GM12872 (cell line): ENCODE results near the gene HBP1.

Experiments used
- TF ChIP-seq, protein P1 (sequence below): IDR thresholded peaks from 3 replicates; pipeline ENCODE4 v1.5.1; 2011; ENCODE audit warnings: low read depth, mild to moderate bottlenecking, low read length, moderate library complexity; ENCODE audit not compliant: insufficient read depth

Gene HBP1

DNA sequence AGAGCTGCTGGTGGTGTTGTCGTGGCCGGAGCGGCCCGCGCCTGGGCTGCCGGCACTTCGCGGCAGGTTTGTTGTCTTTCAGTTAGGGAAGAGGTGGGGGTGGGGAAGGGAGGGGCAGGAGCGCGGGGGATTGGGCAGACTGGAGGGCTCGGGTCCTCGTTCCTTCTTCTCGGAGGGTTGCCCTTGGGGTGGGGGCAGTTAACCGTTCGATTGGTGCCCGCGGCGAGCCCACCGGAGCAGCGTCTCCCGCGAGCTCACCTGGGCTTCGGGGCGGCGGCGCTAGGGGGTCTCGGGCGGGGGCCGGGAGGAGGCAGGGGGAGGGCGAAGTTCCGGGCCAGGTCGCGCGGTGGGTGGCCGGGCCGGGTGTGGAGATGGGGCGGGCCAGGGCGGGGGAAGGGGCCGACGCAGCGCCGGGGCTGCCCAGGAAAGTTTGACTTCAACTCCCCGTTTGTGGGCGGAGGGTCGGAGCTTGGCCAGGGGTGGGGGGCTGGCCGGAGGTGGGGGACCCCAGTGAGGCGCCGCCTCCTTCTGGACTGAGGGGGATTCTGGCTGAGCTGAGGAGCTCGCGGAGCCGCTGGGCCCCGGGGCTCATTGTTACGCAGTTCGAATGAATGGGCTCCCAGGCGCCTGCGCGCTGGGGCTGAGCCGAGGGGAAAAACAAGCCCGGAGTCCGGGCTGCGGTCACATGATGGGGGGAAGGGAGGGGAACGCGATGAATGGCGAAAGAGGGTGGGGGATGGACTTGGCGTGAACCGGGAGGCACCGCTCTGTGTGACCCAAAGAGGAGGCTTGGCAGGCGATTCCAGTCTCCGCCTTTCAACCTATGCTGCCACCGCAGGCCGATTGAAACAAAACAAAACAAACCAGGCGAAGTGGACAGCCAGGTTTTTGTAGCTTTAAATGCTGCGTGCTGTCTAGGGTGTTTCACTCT, 582 bp downstream of the HBP1 start:
- TF ChIP-seq, protein P1, sequence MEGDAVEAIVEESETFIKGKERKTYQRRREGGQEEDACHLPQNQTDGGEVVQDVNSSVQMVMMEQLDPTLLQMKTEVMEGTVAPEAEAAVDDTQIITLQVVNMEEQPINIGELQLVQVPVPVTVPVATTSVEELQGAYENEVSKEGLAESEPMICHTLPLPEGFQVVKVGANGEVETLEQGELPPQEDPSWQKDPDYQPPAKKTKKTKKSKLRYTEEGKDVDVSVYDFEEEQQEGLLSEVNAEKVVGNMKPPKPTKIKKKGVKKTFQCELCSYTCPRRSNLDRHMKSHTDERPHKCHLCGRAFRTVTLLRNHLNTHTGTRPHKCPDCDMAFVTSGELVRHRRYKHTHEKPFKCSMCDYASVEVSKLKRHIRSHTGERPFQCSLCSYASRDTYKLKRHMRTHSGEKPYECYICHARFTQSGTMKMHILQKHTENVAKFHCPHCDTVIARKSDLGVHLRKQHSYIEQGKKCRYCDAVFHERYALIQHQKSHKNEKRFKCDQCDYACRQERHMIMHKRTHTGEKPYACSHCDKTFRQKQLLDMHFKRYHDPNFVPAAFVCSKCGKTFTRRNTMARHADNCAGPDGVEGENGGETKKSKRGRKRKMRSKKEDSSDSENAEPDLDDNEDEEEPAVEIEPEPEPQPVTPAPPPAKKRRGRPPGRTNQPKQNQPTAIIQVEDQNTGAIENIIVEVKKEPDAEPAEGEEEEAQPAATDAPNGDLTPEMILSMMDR = 0 out of 3 replicates have a peak, but pooled peaks have one; percentile 12

DNA sequence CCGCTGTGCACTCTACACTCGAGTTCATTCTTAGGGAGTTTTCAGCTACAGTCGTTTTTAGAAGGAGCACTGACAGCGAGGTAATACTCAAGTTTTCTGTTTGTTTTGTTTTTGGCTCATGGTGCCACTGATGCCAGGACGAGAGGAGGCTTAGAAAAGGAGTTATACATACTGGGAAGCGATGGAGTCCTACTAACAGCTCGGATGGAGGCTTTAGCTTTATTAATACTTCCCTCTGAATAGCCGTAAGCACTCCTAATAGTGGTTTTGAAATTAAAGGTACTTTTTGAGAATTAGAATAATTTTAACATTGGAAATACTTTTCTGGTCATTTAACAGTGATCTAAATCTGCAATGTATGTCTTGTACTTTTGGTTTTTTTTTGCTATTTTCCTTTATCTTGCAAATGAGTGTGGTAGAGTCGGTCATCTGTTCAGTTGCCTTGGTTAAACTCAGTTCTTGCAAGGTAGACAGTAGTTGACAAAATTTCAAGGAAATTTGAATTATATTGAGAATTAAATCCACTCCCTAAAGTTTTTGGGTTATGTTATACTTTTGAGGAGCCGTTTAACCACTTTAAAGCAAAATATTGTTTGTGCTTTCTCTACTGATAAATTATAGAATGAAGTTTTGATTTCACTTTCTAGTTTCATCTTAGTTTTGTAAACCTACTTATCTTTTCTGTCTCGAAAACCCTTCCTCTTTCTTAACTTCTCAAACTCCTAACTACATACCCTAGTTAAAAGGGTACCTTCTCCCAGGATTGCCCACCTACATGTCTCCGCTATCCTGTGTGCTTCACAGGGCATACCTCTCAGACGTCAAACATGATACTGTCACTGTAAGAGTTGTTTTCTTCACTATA, 1.5 kb downstream of the HBP1 start:
- TF ChIP-seq, protein P1 = no peak

DNA sequence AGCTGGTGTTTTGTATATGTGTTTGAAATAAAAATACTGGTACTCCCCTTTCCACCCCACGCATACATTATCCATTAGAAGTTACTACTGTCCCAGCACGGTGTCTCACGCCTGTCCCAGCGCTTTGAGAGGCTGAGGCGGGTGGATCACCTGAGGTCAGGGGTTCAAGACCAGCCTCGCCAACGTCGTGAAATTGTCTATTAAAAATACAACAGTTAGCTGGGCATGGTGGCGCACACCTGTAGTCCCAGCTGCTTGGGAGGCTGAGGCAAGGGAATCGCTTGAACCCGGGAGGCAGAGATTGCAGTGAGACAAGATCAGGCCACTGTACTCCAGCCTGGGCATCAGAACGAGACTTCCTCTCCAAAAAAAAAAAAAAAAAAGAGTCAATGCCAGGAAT, 2.7 kb downstream of the HBP1 start:
- TF ChIP-seq, protein P1 = no peak

DNA sequence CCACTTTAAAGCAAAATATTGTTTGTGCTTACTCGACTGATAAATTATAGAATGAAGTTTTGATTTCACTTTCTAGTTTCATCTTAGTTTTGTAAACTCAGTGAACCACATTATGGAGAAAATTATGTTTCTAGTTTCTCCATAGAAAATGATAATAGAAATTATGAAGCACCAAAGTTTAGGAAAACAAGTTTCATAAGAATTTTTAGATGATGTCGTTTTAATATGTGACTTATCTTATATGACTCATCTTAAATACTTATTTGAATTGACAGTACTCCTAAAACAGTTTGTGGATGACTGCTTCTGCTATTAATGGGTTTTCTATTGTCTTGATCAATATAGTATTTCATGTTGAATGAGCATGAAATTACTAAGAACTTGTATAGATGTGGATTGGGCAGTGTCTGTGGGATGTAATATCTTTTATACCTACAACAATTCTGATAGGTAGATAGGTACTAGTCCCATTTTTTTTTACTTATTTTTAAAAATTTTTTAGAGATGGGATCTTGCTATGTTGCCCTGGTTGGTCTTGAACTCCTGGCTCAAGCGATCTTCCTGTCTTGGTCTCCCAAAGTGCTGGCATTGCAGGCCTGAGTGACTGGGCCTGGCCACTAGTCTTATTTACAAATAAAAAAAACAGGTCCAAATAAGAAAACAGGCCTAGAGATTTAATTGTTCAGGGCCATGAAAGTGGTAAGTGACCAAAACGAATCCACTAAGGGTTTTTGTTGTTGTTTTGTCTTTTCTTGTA, 3.7 kb downstream of the HBP1 start:
- TF ChIP-seq, protein P1 = no peak

DNA sequence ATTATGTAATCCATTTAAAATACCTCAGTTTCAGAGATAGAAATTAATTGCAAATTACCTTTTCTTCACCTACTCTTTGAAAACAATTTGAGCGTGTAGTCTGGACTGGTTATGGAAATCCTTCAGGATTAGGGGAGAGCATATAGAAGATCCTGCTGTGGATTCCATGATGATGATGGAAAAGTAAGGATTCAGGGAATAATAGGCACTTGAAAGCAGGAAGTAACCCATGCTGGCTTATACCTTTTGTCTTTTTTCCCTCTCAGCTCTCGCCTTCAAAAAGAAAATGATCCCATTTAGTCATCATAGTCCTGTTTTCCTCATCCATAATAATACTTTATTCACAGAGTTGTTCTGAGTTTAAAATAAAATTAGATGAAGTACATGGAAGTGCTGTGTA, 4.4 kb downstream of the HBP1 start:
- TF ChIP-seq, protein P1 = no peak

DNA sequence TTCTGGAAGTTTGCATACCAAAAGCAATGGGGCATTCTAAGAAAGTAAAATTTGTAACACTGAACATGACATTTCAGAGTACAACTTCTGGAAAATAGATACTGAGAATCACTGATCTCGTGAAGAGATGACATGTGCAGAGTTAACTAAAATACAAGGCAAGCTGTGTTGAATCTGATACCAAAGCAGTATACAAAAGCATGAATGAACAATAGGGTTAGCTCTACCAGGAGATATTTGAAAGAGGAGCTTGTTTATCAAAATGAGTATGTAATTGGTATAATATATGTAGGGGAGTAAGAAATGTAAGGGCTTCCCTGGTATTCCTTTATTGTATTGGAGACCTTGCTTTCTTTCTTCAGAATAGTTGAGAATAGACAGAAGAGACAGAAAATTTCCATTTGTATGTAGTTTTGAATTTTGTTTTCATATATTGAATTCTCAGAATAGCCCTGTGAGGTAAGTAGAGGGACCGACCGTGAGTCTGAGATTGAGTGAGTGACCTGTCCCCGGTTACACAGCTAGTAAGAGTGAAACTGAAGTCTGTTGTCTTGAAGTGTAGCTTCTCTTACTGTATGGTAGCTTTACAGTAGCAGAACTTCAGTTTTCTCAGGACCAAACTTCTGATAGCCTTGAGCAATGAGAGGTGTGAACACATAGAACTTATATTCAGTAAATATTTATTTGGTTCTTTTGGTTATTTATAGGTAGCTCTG, 5.0 kb downstream of the HBP1 start:
- TF ChIP-seq, protein P1 = no peak
